ENCODE measurements around the gene NID1.

The NID1 gene

GRCh38 chr1:236067854-236068454 lies 3.1 kb upstream of the NID1 start:
- DNase-seq (ENCODE audit: low spot score): no peak

GRCh38 chr1:236066828-236067386 lies 2.0 kb upstream of the NID1 start:
- DNase-seq (ENCODE audit: low spot score): no peak

- no peak for DNase-seq (ENCODE audit: low spot score)
Observed at GRCh38 chr1:236066054-236066453, 1.2 kb upstream of the NID1 start.

- no peak for DNase-seq (ENCODE audit: low spot score)
Observed at GRCh38 chr1:236065509-236066005, 667 bp upstream of the NID1 start.

- DNase-seq (ENCODE audit: low spot score): no peak
Observed at GRCh38 chr1:236063919-236064673, 794 bp downstream of the NID1 start.

GRCh38 chr1:236063551-236063918 lies 1.4 kb downstream of the NID1 start:
- DNase-seq (ENCODE audit: low spot score): no peak

GRCh38 chr1:236060286-236060685 lies 4.6 kb downstream of the NID1 start:
- no peak for DNase-seq (ENCODE audit: low spot score)

- DNase-seq (ENCODE audit: low spot score): no peak
Observed at GRCh38 chr1:236059011-236059410, 5.9 kb downstream of the NID1 start.

- no peak for DNase-seq (ENCODE audit: low spot score)
Observed at GRCh38 chr1:236058141-236058934, 6.6 kb downstream of the NID1 start.

GRCh38 chr1:236057546-236057945 lies 7.3 kb downstream of the NID1 start:
- DNase-seq (ENCODE audit: low spot score): no peak

- DNase-seq (ENCODE audit: low spot score): no peak
Observed at GRCh38 chr1:236052232-236052993, 12.5 kb downstream of the NID1 start.

- no peak for DNase-seq (ENCODE audit: low spot score)
Observed at GRCh38 chr1:236051242-236051791, 13.6 kb downstream of the NID1 start.

- DNase-seq (ENCODE audit: low spot score): no peak
Observed at GRCh38 chr1:236045771-236046170, 19.1 kb downstream of the NID1 start.

- no peak for DNase-seq (ENCODE audit: low spot score)
Observed at GRCh38 chr1:236044341-236044740, 20.5 kb downstream of the NID1 start.

GRCh38 chr1:236041631-236042618 lies 23.0 kb downstream of the NID1 start:
- no peak for DNase-seq (ENCODE audit: low spot score)

GRCh38 chr1:236039740-236040685 lies 24.9 kb downstream of the NID1 start:
- DNase-seq (ENCODE audit: low spot score): no peak

GRCh38 chr1:236038034-236038433 lies 26.9 kb downstream of the NID1 start:
- no peak for DNase-seq (ENCODE audit: low spot score)

GRCh38 chr1:236035681-236036101 lies 29.2 kb downstream of the NID1 start:
- no peak for DNase-seq (ENCODE audit: low spot score)

- DNase-seq (ENCODE audit: low spot score): no peak
Observed at GRCh38 chr1:236033336-236033735, 31.6 kb downstream of the NID1 start.

All from LoVo (cell line).